Skeletal muscle tissue (tissue), 4 donors: ENCODE results near the gene RYR2. TPM values are rescaled to one million over a fixed set of nuclear protein-coding genes. Genes with fewer than 3 reads are reported as not detected.

ENCODE experiments used
- H3K27ac ChIP-seq: one replicate; pipeline ENCODE4 v1.7.0; 2013; ENCODE audit warnings: mild to moderate bottlenecking, low read depth, low read length, inconsistent platforms
- H3K27me3 ChIP-seq, 3 donors: one replicate each; pipeline ENCODE4 v1.7.0; 2013; ENCODE audit warnings: low read length in 3 of 3; ENCODE audit not compliant: control insufficient read depth in 3 of 3, insufficient read depth in 3 of 3
- H3K36me3 ChIP-seq, 3 donors: one replicate each; pipeline ENCODE4 v1.7.0; 2013; ENCODE audit warnings: low read length in 3 of 3; ENCODE audit not compliant: control insufficient read depth in 3 of 3, insufficient read depth in 3 of 3
- H3K4me1 ChIP-seq, 3 donors: one replicate each; pipeline ENCODE4 v1.7.0; 2013; ENCODE audit warnings: low read length in 3 of 3, mild to moderate bottlenecking in 3 of 3; ENCODE audit not compliant: control insufficient read depth in 3 of 3, insufficient read depth in 3 of 3
- H3K4me3 ChIP-seq, 3 donors: one replicate each; pipeline ENCODE4 v1.7.0; 2013; ENCODE audit warnings: low read length in 3 of 3
- H3K9ac ChIP-seq, 3 donors: one replicate each; pipeline ENCODE4 v1.7.0; 2013; ENCODE audit warnings: low read length in 3 of 3, mild to moderate bottlenecking in 3 of 3, moderate library complexity in 2 of 3, low read depth in 1 of 3
- H3K9me3 ChIP-seq, 3 donors: one replicate each; pipeline ENCODE4 v1.7.0; 2013; ENCODE audit warnings: low read length in 3 of 3; ENCODE audit not compliant: control insufficient read depth in 3 of 3
- total RNA-seq: library from RNA; depleted of rRNA; stranded (reverse); fragments of >200 nt; gene quantifications from one replicate; pipeline ENCODE4 v1.2.3, GENCODE V29; 2014
- donor health status: Osteomylitis.

The RYR2 gene
- total RNA-seq, 1 donor from 2014 or later = 5.7 TPM

GRCh38 chr1:237062976-237063375, 21.0 kb downstream of the RYR2 start:
- Histone ChIP-seq H3K27me3 (no peaks in the 10 kb centered on the region), H3K27ac (no peak overlapping the region), H3K4me3 (no peak overlapping the region), H3K36me3 (no peaks in the 10 kb centered on the region), H3K9ac (no peak overlapping the region), H3K9me3 (no peaks in the 10 kb centered on the region), H3K4me1 (no peaks in the 10 kb centered on the region)

GRCh38 chr1:237065903-237066302, 23.9 kb downstream of the RYR2 start:
- H3K4me3 ChIP-seq = no peak overlapping the region
- no peaks in the 10 kb centered on the region for H3K27me3 ChIP-seq
- H3K27ac ChIP-seq = no peak overlapping the region
- H3K4me1 ChIP-seq = no peaks in the 10 kb centered on the region
- no peaks in the 10 kb centered on the region for H3K36me3 ChIP-seq
- no peaks in the 10 kb centered on the region for H3K9me3 ChIP-seq
- H3K9ac ChIP-seq = no peak overlapping the region

GRCh38 chr1:237070519-237070918, 28.5 kb downstream of the RYR2 start:
- peaks cover 0 to 2% (median 0%) of the 10 kb centered on the region in 3 donors for H3K27me3 ChIP-seq
- no peaks in the 10 kb centered on the region for H3K36me3 ChIP-seq
- H3K9ac ChIP-seq = no peak overlapping the region
- H3K27ac ChIP-seq = no peak overlapping the region
- no peaks in the 10 kb centered on the region for H3K4me1 ChIP-seq
- H3K9me3 ChIP-seq = peaks cover 0 to 2% (median 0%) of the 10 kb centered on the region in 3 donors
- H3K4me3 ChIP-seq = no peak overlapping the region

GRCh38 chr1:237071641-237072420, 29.8 kb downstream of the RYR2 start:
- Histone ChIP-seq H3K9ac (no peak overlapping the region), H3K36me3 (no peaks in the 10 kb centered on the region), H3K4me1 (no peaks in the 10 kb centered on the region), H3K4me3 (no peak overlapping the region), H3K27me3 (peaks cover 0 to 2% (median 0%) of the 10 kb centered on the region in 3 donors), H3K9me3 (peaks cover 0 to 2% (median 0%) of the 10 kb centered on the region in 3 donors), H3K27ac (no peak overlapping the region)

GRCh38 chr1:237074371-237075117, 32.6 kb downstream of the RYR2 start:
- H3K27ac ChIP-seq = no peak overlapping the region
- H3K9ac ChIP-seq = no peak overlapping the region
- no peaks in the 10 kb centered on the region for H3K36me3 ChIP-seq
- H3K27me3 ChIP-seq = peaks cover 0 to 2% (median 0%) of the 10 kb centered on the region in 3 donors
- H3K4me1 ChIP-seq = no peaks in the 10 kb centered on the region
- peaks cover 0 to 2% (median 0%) of the 10 kb centered on the region in 3 donors for H3K9me3 ChIP-seq
- no peak overlapping the region for H3K4me3 ChIP-seq

- no peak overlapping the region for H3K4me3 ChIP-seq
- H3K27me3 ChIP-seq = no peaks in the 10 kb centered on the region
- no peaks in the 10 kb centered on the region for H3K4me1 ChIP-seq
- H3K9ac ChIP-seq = no peak overlapping the region
- H3K36me3 ChIP-seq = no peaks in the 10 kb centered on the region
- no peaks in the 10 kb centered on the region for H3K9me3 ChIP-seq
- no peak overlapping the region for H3K27ac ChIP-seq
These were observed 42.5 kb downstream of the RYR2 start for GRCh38 chr1:237084341-237085077.

GRCh38 chr1:237091691-237092090, 49.7 kb downstream of the RYR2 start:
- H3K9me3 ChIP-seq = no peaks in the 10 kb centered on the region
- H3K27me3 ChIP-seq = no peaks in the 10 kb centered on the region
- no peaks in the 10 kb centered on the region for H3K36me3 ChIP-seq
- no peak overlapping the region for H3K27ac ChIP-seq
- H3K4me1 ChIP-seq = no peaks in the 10 kb centered on the region
- H3K4me3 ChIP-seq = no peak overlapping the region
- no peak overlapping the region for H3K9ac ChIP-seq

GRCh38 chr1:237093691-237094090, 51.7 kb downstream of the RYR2 start:
- Histone ChIP-seq H3K36me3 (no peaks in the 10 kb centered on the region), H3K4me1 (no peaks in the 10 kb centered on the region), H3K9me3 (no peaks in the 10 kb centered on the region), H3K27me3 (no peaks in the 10 kb centered on the region), H3K4me3 (no peak overlapping the region), H3K27ac (no peak overlapping the region), H3K9ac (no peak overlapping the region)

- Histone ChIP-seq H3K9me3 (peaks cover 0 to 1% (median 0%) of the 10 kb centered on the region in 3 donors), H3K27ac (no peak overlapping the region), H3K27me3 (peaks cover 0 to 2% (median 0%) of the 10 kb centered on the region in 3 donors), H3K4me3 (no peak overlapping the region), H3K36me3 (no peaks in the 10 kb centered on the region), H3K4me1 (no peaks in the 10 kb centered on the region), H3K9ac (no peak overlapping the region)
These were observed 56.6 kb downstream of the RYR2 start for GRCh38 chr1:237098541-237098940.
